GM21825 (cell line): ENCODE measurements around the gene RAPH1.
"Not testable (repeated sequence)": the region's sequence is repeated elsewhere in the genome, so short reads cannot be mapped to it uniquely, and the experiment has no call there.

Experiments
- ATAC-seq: cut with Tn5 transposase; IDR thresholded peaks from one replicate; pipeline ENCODE4 v1.9.1; 2021; ENCODE audit warnings: mild to moderate bottlenecking, moderate library complexity; ENCODE audit not compliant: unreplicated experiment

The RAPH1 gene

GRCh38 chr2:203436496-203436895, 98.6 kb downstream of the RAPH1 start:
- ATAC-seq = no peak

- no peak for ATAC-seq
These were observed 102.3 kb downstream of the RAPH1 start for GRCh38 chr2:203432811-203433210.

- ATAC-seq = no peak
These were observed 103.5 kb downstream of the RAPH1 start for GRCh38 chr2:203431391-203432185.

GRCh38 chr2:203429643-203430042, 105.5 kb downstream of the RAPH1 start:
- not testable (repeated sequence) for ATAC-seq

- no peak for ATAC-seq
These were observed 108.0 kb downstream of the RAPH1 start for GRCh38 chr2:203427061-203427460.

- ATAC-seq = no peak
These were observed 116.8 kb downstream of the RAPH1 start for GRCh38 chr2:203418271-203418670.

- ATAC-seq = no peak
These were observed 121.3 kb downstream of the RAPH1 start for GRCh38 chr2:203413796-203414195.

- no peak for ATAC-seq
These were observed 122.4 kb downstream of the RAPH1 start for GRCh38 chr2:203412546-203413331.

GRCh38 chr2:203407496-203407895, 127.6 kb downstream of the RAPH1 start:
- ATAC-seq = no peak

GRCh38 chr2:203404996-203405395, 130.1 kb downstream of the RAPH1 start:
- ATAC-seq = no peak

- no peak for ATAC-seq
These were observed 134.1 kb downstream of the RAPH1 start for GRCh38 chr2:203400805-203401585.

- no peak for ATAC-seq
These were observed 136.1 kb downstream of the RAPH1 start for GRCh38 chr2:203399031-203399430.

GRCh38 chr2:203396667-203397066, 138.4 kb downstream of the RAPH1 start:
- no peak for ATAC-seq

GRCh38 chr2:203395858-203396257, 139.2 kb downstream of the RAPH1 start:
- ATAC-seq = no peak

- no peak for ATAC-seq
These were observed 140.4 kb downstream of the RAPH1 start for GRCh38 chr2:203394519-203395227.

- ATAC-seq = not testable (repeated sequence)
These were observed 146.9 kb downstream of the RAPH1 start for GRCh38 chr2:203388153-203388552.

- no peak for ATAC-seq
These were observed 152.1 kb downstream of the RAPH1 start for GRCh38 chr2:203383038-203383437.

- no peak for ATAC-seq
These were observed 155.9 kb downstream of the RAPH1 start for GRCh38 chr2:203379156-203379555.

- no peak for ATAC-seq
These were observed 158.9 kb downstream of the RAPH1 start for GRCh38 chr2:203376173-203376572.

GRCh38 chr2:203372706-203373105, 162.4 kb downstream of the RAPH1 start:
- ATAC-seq = not testable (repeated sequence)
